Measurements from ENCODE around the gene IGFN1.

GRCh38 chr1:201172999-201173610, 17.5 kb upstream of the IGFN1 start:
- TF ChIP-seq POLR2A (IDR thresholded peaks at IDR 0.05), result no peak
- no peak for TF ChIP-seq CTCF (IDR thresholded peaks at IDR 0.05)

Measured in esophagus squamous epithelium (tissue), 4 donors.